HEK293 (cell line): ENCODE measurements around the gene RNF11.

ENCODE experiments used
- CTCF ChIA-PET: fragments of 350-600 bp; formaldehyde crosslinking; extraction: SDS; loops from one replicate; lab custom pipeline; 2021; ENCODE audit warnings: antibody characterized with exemption; lab: Yijun Ruan, JAX
- POLR2A ChIA-PET: fragments of 300-600 bp; formaldehyde crosslinking; extraction: SDS; loops from one replicate; lab custom pipeline; 2020; ENCODE audit warnings: antibody characterized with exemption, inconsistent platforms; lab: Yijun Ruan, JAX
- H3K27ac ChIP-seq: fragments of 200-500 bp; sonication (Bioruptor generic); 2 replicates; pipeline ENCODE4 v1.5.1; 2014; ENCODE audit warnings: low read depth, low read length, control low read depth, inconsistent platforms; ENCODE audit errors: extremely low read depth
- H3K36me3 ChIP-seq, 2 experiments: fragments of 200-500 bp in 1 of 2; sonication (Bioruptor generic) in 1 of 2; 1 replicate in 1 of 2; 2 replicates in 1 of 2; pipeline ENCODE4 v1.5.1; 2014 to 2017; ENCODE audit warnings: inconsistent platforms in 2 of 2, low read length in 2 of 2; ENCODE audit not compliant: control insufficient read depth in 2 of 2, insufficient read depth in 1 of 2
- H3K4me1 ChIP-seq: fragments of 200-500 bp; sonication (Bioruptor generic); 2 replicates; pipeline ENCODE4 v1.5.1; 2014; ENCODE audit warnings: mild to moderate bottlenecking, low read length, inconsistent platforms; ENCODE audit not compliant: control insufficient read depth, insufficient read depth
- H3K4me3 ChIP-seq: 2 replicates; pipeline ENCODE4 v1.5.1; 2011; ENCODE audit warnings: low read depth, mild to moderate bottlenecking, control low read depth, low read length, moderate library complexity
- H3K9me3 ChIP-seq: fragments of 200-500 bp; sonication (Bioruptor generic); 2 replicates; pipeline ENCODE4 v1.5.1; 2014; ENCODE audit warnings: low read depth, low read length, inconsistent platforms; ENCODE audit not compliant: control insufficient read depth, insufficient read depth
- IKZF3 ChIP-seq: fragments of 450-650 bp; IDR thresholded peaks from 2 replicates; pipeline ENCODE4 v1.5.0; 2018; ENCODE audit warnings: missing biosample characterization, mild to moderate bottlenecking, missing genetic modification characterization, moderate library complexity
- INSM2 ChIP-seq: fragments of 450-650 bp; formaldehyde crosslinking; IDR thresholded peaks from 2 replicates; pipeline ENCODE4 v1.5.1; 2016; ENCODE audit warnings: missing biosample characterization, missing genetic modification characterization
- ZBTB17 ChIP-seq: fragments of 450-650 bp; formaldehyde crosslinking; IDR thresholded peaks from 2 replicates; pipeline ENCODE4 v1.5.1; 2016; ENCODE audit warnings: missing biosample characterization, missing genetic modification characterization
- ZFP69B ChIP-seq: fragments of 450-650 bp; formaldehyde crosslinking; IDR thresholded peaks from 2 replicates; pipeline ENCODE4 v1.5.1; 2016; ENCODE audit warnings: missing biosample characterization, missing genetic modification characterization
- ZNF16 ChIP-seq: fragments of 450-650 bp; formaldehyde crosslinking; IDR thresholded peaks from 2 replicates; pipeline ENCODE4 v1.5.1; 2016; ENCODE audit warnings: low read depth, missing biosample characterization, missing genetic modification characterization
- ZNF23 ChIP-seq: fragments of 450-650 bp; formaldehyde crosslinking; IDR thresholded peaks from 2 replicates; pipeline ENCODE4 v1.5.1; 2016; ENCODE audit warnings: missing biosample characterization, missing genetic modification characterization, borderline replicate concordance
- ZNF280D ChIP-seq: fragments of 450-650 bp; formaldehyde crosslinking; IDR thresholded peaks from 2 replicates; pipeline ENCODE4 v1.5.1; 2016; ENCODE audit warnings: missing biosample characterization, missing genetic modification characterization
- ZNF292 ChIP-seq: fragments of 450-650 bp; formaldehyde crosslinking; IDR thresholded peaks from 2 replicates; pipeline ENCODE4 v1.5.1; 2016; ENCODE audit warnings: low read depth, missing biosample characterization, missing genetic modification characterization, borderline replicate concordance
- ZNF416 ChIP-seq: fragments of 450-650 bp; formaldehyde crosslinking; IDR thresholded peaks from 2 replicates; pipeline ENCODE4 v1.5.1; 2016; ENCODE audit warnings: missing biosample characterization, missing genetic modification characterization
- ZNF501 ChIP-seq: fragments of 450-650 bp; formaldehyde crosslinking; IDR thresholded peaks from 2 replicates; pipeline ENCODE4 v1.5.1; 2016; ENCODE audit warnings: missing biosample characterization, missing genetic modification characterization
- ZNF571 ChIP-seq: fragments of 450-650 bp; formaldehyde crosslinking; IDR thresholded peaks from 2 replicates; pipeline ENCODE4 v1.5.0; 2017; ENCODE audit warnings: missing biosample characterization, missing genetic modification characterization
- ZNF701 ChIP-seq: fragments of 450-650 bp; formaldehyde crosslinking; IDR thresholded peaks from 2 replicates; pipeline ENCODE4 v1.5.1; 2016; ENCODE audit warnings: missing biosample characterization, missing genetic modification characterization
- ZNF704 ChIP-seq: fragments of 450-650 bp; formaldehyde crosslinking; IDR thresholded peaks from 2 replicates; pipeline ENCODE4 v1.5.1; 2016; ENCODE audit warnings: missing biosample characterization, missing genetic modification characterization
- ZNF791 ChIP-seq: fragments of 450-650 bp; formaldehyde crosslinking; IDR thresholded peaks from 2 replicates; pipeline ENCODE4 v1.5.1; 2016; ENCODE audit warnings: missing biosample characterization, missing genetic modification characterization
- ZSCAN16 ChIP-seq: fragments of 450-650 bp; formaldehyde crosslinking; IDR thresholded peaks from 2 replicates; pipeline ENCODE4 v1.5.1; 2016; ENCODE audit warnings: missing biosample characterization, missing genetic modification characterization

RNF11 gene

GRCh38 chr1:51299185-51299885 lies 63.3 kb downstream of the RNF11 start:
- ChIA-PET CTCF (interaction anchor here (0.7 to 1.0 kb wide), 2 partner anchors 37 to 1115 kb away, joined by 3 to 6 read pairs; no protein-coding TSS in a partner anchor), POLR2A (interaction anchor here (0.6 kb wide), 1 partner anchor 87 kb away, joined by 3 read pairs; no protein-coding TSS in a partner anchor)
- TF ChIP-seq IKZF3 (tag by site-specific recombination) (no peak), ZNF16 (tag by site-specific recombination) (no peak), ZNF280D (tag by site-specific recombination) (no peak), ZFP69B (tag by site-specific recombination) (no peak), ZSCAN16 (tag by site-specific recombination) (no peak), ZNF704 (tag by site-specific recombination) (no peak), INSM2 (no peak), ZNF292 (tag by site-specific recombination) (no peak), ZNF791 (tag by site-specific recombination) (no peak), ZNF416 (tag by site-specific recombination) (no peak), ZNF501 (tag by site-specific recombination) (no peak), ZNF571 (no peak)

GRCh38 chr1:51299981-51300670 lies 64.1 kb downstream of the RNF11 start:
- ChIA-PET CTCF (interaction anchor here (0.5 to 0.9 kb wide), 3 partner anchors 76 to 108 kb away, joined by 3 to 6 read pairs (median 3); no protein-coding TSS in a partner anchor), POLR2A (no interaction called here)
- Histone ChIP-seq H3K4me1 (no peaks in the 10 kb centered on the region), H3K27ac (no peak overlapping the region), H3K4me3 (no peak overlapping the region), H3K36me3 (peaks cover 0 to 32% of the 10 kb centered on the region in 2 experiments; a peak in 1 of 3 replicates), H3K9me3 (no peaks in the 10 kb centered on the region)
- TF ChIP-seq ZBTB17 (tag by site-specific recombination) (peak; percentile 45; the same call in 1 of the 2 replicates), ZNF701 (tag by site-specific recombination) (no peak), ZNF23 (tag by site-specific recombination) (peak; percentile 89; the same call in 1 of the 2 replicates)

More at GRCh38 chr1:51299185-51299885, 63.3 kb downstream of the RNF11 start:
- no peak overlapping the region for H3K4me3 ChIP-seq
- H3K36me3 ChIP-seq = peaks cover 0 to 26% of the 10 kb centered on the region in 2 experiments; a peak in 1 of 3 replicates
- H3K4me1 ChIP-seq = no peaks in the 10 kb centered on the region
- H3K9me3 ChIP-seq = no peaks in the 10 kb centered on the region
- no peak overlapping the region for H3K27ac ChIP-seq
